ENCODE data around the gene COQ3. TPM values are rescaled to one million over a fixed set of nuclear protein-coding genes. Genes with fewer than 3 reads are reported as not detected.

COQ3 gene, protein sequence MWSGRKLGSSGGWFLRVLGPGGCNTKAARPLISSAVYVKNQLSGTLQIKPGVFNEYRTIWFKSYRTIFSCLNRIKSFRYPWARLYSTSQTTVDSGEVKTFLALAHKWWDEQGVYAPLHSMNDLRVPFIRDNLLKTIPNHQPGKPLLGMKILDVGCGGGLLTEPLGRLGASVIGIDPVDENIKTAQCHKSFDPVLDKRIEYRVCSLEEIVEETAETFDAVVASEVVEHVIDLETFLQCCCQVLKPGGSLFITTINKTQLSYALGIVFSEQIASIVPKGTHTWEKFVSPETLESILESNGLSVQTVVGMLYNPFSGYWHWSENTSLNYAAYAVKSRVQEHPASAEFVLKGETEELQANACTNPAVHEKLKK
- 2.9 and 4.4 TPM in 2 replicates for total RNA-seq

DNA sequence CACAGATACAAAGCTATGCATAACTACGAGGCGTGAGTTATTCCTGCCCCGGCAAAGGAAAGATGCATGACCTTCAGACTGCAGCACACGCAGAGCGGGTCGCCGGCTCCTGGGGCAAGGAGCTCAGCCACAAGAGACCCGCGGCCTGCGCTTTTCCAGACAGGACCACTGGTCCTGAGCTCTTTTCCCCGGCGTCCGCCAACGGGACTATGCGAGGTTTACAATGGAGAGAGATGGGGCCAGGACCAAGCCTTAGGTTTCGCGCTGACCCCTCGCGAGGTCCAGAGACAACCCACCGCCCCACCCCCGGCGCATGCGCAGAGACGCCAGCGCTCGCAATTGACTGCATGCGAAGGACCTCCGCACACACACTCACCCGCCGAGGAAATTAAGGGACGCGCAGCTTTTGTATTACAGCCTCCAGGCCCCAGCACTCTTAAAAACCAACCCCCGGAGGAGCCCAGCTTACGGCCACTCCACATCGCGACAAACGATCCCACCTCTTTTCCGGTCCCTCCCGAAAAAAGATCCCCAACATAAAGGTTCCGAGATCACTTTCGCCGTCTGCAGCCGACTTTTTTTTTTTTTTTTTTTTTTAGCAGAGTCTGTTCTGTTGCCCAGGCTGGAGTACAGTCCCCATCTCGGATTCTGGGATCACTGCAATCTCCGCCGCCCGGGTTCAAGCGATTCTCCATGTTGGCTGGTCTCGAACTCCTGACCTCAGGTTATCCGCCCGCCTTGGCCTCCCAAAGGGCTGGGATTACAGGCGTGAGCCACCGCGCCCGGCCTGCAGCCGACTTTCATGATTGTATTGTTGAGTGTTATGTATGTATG is at the start of gene COQ3:
Gene COQ3, minus strand, starts transcription at position 498 of the 834 bp plus-strand sequence. Its CDS starts 16 bp downstream, at position 482.

DNA sequence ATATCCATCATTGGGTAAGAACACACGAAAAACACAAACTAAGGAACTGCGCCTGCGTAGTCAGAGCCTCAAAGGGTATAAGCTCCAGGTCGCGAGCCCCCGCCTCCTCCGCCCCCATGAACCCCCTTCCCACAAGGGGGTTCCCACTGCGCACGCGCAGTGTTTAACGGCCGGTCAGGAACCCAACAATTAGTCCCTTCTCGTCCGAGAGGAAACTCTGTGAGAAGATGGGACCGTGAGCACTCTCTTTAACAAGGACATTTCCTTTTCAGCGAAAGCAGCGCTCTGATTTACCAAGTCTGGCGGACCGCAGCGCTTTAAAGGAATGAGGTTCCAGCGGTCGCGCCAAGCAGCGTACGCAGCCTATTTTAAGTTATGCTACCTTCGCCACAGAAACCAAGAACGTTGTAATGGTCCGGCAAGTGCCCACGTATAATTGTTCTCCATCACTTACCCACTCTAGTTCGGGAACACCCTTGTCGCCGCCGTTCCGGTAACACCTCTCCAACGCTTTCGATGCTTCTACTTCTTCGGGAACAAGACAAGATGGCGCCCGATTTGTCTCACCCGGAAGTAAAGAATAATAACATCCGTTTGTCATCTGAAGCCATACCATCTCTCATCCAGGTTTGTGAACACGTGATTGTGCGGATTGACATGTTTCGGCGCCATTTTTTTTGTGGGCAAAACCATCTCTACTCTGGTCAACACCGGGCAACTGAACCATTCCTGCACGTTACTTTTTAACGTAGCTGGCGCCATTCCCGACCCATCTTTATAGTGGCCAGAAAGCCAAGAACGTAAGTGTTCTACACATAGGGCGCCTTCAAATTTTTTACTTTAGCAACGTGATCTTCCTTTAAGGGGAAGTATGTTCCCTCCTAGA is 31.0 kb upstream of the COQ3 start, which contains the start of gene PNISR:
Gene PNISR, minus strand, starts transcription at position 548 of the 886 bp plus-strand sequence. CDS start 10,649 bp downstream, outside the sequence.

DNA sequence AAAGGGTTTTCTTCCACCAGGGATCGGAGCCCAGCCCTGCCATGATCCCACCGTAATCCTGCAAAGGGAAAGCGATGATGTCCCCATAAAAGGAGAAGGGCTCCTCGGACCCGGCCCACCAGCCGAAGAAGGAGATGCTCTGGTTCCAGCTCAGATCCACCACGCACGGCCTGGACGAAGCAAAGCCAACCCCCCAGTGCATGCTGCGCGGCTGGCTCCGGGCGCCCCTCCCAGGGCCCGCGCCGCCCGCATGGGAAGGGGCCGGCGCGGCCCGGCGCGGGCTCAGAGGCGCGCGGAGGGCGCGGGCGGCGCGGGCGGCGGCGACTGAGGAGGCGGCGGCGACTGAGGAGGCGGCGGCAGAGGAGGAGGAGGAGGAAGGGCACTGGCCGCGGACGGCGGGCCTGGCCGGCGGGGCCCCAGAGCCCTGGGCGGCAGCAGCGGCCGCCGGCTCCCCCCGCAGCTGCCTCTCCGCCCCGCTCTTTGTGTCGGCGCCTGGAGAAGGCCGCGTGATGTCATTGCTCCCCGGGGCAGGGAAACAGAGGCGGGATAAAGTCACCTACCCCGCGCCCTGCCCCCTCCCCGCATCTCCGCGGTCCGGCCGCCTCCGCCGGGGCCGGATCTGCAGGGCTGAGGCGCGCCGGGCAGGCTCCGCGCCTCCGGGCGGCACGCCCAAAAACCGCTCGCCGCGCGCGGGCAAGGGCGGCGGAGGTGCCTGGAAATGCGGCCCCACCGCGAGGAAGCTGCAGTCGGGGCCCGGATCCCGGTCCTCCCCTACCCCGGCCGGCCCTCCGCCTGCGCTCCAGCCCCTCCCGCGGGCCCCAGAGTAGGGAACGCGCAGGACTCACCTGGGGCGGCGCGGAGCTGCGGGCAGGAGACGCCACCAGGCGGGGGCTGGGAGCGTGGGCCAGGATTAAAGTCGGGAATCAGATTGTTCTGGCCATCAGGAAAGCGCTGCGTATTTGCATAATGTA is 44.5 kb downstream of the COQ3 start, which contains the start of gene FAXC:
Gene FAXC, minus strand, starts transcription at position 504 of the 971 bp plus-strand sequence. Its CDS starts 302 bp downstream, at position 202.

Other genes with a start within 250 kb of the COQ3 start
- 0.65 and 0.86 TPM in 2 replicates for gene FAXC, start 44.5 kb downstream of the COQ3 start, total RNA-seq
- 50.1 and 57.2 TPM in 2 replicates for gene PNISR, start 31.1 kb upstream of the COQ3 start, total RNA-seq
- gene USP45, start 121.2 kb upstream of the COQ3 start, total RNA-seq, result 9.3 and 14.6 TPM in 2 replicates
- 71.2 and 95.1 TPM in 2 replicates for gene CCNC, start 174.5 kb upstream of the COQ3 start, total RNA-seq
- gene PRDM13, start 212.6 kb upstream of the COQ3 start, total RNA-seq, result not detected in 2 replicates